Right hindlimb (tissue), 1 donor: Measurements from ENCODE around the gene STAC2.

Experiments used
- DNase-seq: peaks from one replicate; pipeline ENCODE4 v3.0.0-alpha.2; 2018

The STAC2 gene

DNA sequence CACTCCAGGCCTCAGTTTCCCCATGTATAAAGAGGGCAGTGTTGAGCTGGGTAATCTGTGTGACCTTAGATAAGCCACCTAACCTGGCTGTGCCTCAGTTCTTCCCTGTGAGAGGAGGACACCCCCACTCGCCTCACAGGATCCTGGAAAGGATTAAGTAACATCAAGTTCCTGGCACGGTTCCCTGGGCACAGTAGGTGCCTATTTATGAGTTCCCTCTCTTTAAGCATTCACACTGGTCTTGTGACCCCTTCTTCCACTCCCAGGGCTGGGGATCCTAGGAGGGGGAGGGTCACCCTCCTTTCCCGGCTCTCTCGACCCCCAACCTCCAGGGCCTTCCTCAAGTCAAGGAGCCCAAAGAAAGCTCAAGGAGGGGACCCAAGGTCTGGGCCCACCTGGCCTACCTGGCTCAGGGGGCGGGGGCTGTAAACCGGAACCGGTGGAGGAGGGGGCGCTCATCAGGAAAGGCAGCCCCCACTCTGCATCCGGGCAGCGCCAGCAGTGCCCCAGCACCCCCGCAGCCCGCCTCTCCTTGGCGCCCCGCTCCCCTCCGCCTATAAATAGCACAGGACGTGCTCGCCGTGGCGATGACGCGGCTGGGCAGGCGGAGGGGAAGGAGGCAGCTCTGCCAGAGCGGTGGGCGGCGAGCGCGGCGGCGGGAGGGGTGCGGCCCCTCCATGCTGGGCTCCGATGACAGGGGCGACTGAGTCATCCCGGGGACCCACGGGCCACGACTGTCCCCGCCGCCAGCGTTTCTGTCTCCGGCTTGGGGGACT lies 16.2 kb downstream of the STAC2 start:
- peak; percentile 84 for DNase-seq

GRCh38 chr17:39208893-39209292 lies 16.9 kb downstream of the STAC2 start:
- no peak for DNase-seq

- no peak for DNase-seq
Observed at GRCh38 chr17:39208136-39208535, 17.6 kb downstream of the STAC2 start.

GRCh38 chr17:39205112-39205526 lies 20.6 kb downstream of the STAC2 start:
- no peak for DNase-seq

DNA sequence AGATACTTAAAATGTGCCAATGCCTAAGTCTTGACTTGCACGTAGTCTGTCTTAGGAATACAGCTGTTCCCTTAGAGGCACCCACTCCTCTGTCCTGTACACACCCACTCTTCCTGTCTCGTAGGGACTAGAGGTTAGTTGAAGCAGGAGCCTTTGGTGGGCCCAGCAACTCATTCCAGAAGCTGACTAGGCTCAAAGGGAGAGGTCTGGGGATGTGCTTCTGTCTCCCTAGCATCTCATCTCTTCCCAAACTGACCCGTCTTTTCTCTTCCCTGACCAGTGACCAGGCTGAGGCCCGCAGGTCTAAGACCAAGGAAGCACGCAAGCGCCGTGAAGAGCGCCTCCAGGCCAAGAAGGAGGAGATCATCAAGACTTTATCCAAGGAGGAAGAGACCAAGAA lies 21.5 kb downstream of the STAC2 start:
- DNase-seq, result no peak

DNA sequence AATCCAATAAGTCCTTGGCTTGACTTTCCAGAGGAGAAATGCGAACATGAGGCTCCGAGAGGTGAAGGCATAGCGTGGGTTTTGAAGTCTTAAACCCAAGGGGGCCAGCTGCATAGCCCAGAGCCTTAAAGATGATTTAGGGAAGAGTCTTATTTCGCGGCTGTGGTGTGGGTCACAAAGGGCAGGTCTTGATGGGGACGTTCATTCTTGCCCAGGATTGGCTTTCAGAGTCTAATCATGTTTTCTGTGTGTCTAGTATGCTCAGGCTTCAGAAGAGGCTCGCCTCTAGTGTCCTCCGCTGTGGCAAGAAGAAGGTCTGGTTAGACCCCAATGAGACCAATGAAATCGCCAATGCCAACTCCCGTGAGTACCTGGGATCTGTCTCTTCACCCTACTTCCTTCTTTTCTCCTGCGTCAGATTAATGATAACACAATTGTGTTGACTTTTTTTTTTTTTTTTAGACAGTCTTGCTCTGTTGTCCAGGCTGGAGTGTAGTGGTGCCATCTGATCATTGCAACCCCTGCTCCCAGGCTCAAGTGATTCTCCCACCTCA lies 24.7 kb downstream of the STAC2 start:
- no peak for DNase-seq

DNA sequence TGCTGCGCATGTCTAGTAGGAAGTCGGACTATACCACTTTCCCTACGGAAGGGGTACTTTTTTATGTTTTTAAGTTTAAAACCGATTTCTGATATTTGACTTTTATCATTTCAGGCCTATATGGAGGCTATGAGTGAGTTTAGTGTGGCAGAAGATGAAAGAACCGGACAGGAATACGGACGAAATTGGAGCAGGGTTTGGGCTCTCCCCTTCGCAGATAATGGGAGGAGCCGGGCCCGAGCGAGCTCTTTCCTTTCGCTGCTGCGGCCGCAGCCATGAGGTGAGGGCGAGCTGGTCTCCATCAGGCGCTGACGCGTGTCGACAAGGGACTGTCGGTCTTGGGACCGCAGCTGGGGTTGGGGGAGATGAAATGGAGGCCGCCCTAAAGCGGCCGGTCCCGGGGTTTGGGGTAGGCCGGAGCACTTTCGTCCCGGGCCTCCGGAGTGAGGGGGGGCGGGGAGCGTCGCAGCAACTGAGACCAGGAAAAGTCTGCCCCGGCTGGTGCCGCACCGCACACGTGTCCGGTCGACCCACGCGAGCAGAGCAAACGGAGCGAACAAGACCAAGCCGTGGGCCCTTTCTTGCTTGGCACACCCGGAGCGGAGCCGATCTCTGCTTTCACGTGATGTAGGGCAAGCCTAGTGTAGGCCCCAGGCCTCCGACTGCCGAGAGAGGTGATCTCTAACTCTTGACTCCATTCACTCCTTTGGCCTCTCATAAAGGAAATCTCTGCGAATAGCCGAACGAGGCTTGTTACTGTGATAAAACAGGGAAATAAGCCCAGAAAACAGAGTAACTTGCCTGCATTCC lies 25.5 kb downstream of the STAC2 start, which contains the start of gene RPL19:
Gene RPL19 (plus strand): TSS at position 214 of the 810 bp plus-strand sequence. CDS start 62 bp downstream, at position 276.
- peak; percentile 85 for DNase-seq

GRCh38 chr17:39199820-39200069 lies 26.0 kb downstream of the STAC2 start:
- peak; percentile 92 for DNase-seq

DNA sequence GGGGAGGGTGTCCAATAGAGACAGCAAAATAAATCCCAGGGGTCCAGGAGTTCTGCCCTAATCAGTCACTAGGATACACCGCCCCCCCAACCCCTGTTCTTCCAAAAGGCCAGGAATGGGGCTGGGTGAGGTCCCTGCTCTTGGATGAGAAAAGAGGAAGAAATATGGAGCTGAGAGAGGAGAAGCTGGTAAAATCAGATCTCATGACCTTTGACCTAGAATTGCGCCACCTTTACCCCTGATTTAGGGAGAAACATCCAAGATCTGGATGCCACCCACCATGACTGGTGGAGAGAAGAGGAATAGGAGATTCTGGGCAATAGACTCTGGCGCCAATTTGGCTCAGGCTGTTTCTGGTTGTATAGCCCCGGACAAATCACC lies 27.6 kb downstream of the STAC2 start:
- no peak for DNase-seq

- DNase-seq, result peak; percentile 91
Observed at GRCh38 chr17:39197380-39198185, 28.2 kb downstream of the STAC2 start, which contains the start of gene CACNB1. Gene CACNB1, minus strand, starts transcription at chr17:39197669. Its CDS starts 174 bp downstream, at chr17:39197495.

DNA sequence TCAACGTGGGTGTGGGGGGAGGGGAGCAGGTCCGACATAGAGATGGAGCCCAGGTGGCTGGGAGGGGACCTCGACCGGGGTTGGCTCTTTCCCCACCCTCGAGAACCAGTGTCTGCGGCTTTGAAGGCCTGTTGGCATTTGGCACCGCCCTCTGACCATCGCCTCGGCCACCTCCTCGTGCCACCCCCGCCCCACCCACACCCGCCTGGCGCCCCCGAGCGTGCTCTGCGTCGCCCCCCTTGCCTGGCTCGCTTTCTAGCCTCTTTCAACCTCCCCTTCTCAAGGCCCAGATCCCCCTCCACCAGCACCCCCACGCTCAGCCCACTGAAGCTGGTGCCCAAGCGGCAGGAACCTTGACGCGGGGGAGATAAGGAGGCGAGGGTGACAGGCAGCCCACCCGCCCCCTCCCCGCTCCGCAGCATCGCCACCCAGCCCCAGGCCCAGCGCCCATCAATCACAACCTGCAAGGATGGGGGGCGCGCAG lies 28.9 kb downstream of the STAC2 start:
- peak; percentile 67 for DNase-seq

GRCh38 chr17:39196241-39196807 lies 29.4 kb downstream of the STAC2 start:
- peak; percentile 61 for DNase-seq

DNA sequence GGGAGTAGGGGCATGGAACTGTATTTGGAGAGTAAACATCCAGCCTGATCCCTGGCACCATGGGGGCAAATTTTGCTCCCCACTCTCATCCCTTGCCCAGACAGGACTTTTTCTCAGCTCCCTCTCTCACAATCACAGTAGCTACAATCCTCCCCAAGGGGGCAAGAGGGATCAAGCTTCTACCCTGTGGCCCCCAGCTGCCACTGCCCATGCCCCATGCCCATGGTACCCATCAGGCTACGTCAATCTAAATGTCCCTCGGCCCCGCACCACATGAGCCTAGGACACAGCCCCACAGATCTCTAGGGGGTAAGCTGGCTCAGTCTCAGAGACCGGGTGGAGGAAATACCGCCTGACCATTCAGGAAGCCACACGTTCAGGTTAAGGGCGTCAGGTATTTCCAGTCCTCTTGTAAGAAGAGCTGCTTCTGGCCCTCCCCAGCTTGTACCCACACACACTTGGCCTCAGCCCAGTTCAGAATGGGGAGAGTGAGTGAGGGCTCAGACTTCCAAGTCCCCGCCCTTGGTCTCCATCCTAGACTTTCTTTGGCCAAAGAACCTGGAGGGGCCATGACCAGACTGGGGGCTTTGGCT lies 30.1 kb downstream of the STAC2 start:
- DNase-seq, result peak; percentile 71

- no peak for DNase-seq
Observed at GRCh38 chr17:39194985-39195524, 30.7 kb downstream of the STAC2 start.

GRCh38 chr17:39194089-39194984 lies 31.4 kb downstream of the STAC2 start:
- peak; percentile 81 for DNase-seq

- no peak for DNase-seq
Observed at GRCh38 chr17:39193346-39193745, 32.4 kb downstream of the STAC2 start.

GRCh38 chr17:39192901-39193300 lies 32.8 kb downstream of the STAC2 start:
- no peak for DNase-seq

DNA sequence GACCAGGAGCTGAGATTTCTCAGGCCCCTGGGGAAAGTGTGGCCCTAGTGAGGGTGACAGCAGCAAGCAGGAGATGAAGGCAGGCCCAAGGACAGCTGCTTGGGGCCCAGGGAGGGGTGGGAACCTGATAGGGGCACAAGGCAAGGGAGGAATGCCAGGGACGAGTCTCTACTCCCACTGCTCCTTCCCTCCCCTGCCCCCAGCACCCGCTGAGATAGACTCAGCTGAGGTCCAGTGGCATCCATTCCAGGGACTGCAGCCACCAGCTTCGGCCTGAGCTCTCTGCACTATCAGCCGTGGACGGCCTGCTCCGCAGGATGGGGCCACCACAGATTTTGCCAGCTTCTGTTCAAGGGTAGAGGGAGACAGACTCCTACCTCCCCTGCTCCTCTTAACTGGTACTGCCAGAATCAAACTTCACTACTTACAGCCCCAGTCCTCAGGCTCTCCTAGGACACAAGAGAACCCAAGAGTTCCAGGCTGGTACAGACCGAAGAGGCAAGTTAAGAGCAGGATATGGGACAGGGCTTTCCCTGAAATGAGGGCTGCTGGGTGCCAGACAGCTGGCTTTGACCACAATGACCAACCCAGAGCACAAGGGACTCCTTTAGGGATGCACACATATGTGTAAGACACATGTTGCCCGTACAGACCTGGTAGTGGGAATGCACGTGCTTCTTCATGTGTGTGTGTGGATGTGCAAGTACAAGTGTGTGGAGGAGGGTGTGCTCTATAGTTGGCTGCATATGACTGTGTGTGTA lies 33.8 kb downstream of the STAC2 start:
- peak; percentile 63 for DNase-seq

DNA sequence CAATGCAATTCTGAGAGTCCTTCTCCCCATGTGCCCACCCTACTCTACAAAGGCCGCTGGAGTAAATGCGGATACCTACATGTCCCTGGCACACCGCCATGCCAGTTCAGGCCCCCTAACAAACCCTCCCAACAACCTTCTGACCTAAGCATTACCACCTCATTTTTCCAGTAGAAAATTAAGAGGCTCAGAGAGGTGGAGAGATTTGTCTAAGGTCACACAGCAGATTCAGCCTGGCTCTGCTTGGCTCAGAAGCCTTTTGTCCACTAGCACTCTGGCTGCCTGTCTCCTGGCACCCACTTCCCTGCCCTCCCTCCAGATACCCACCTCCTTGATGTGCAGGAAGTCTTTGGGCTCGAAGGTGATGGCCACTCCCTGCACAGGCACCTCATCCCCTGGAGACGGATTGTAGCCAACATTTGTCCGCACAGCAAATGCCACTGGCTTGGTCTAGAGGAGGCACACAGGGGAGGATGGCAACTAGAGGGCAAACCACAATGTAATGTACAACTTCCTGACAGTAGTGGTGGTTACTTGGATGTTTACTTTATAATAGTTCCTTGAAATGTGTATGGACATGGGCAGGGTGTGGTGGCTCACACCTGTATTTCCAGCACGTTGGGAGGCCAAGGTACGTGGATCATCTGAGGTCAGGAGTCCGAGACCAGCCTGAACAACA lies 38.5 kb downstream of the STAC2 start:
- no peak for DNase-seq
